RWPE1 (cell line): Measurements from ENCODE around the gene GRAMD1C.

ENCODE experiments used
- CTCF ChIA-PET: fragments of 350-600 bp; sonication (Branson Sonifier 250); formaldehyde crosslinking; extraction: SDS; loops from one replicate; lab custom pipeline; 2021; lab: Yijun Ruan, JAX
- POLR2A ChIA-PET: fragments of 400-600 bp; formaldehyde crosslinking; extraction: SDS; loops from one replicate; lab custom pipeline; 2020; ENCODE audit warnings: antibody characterized with exemption; ENCODE audit not compliant: low non-redundant PET; lab: Yijun Ruan, JAX
- DNase-seq: peaks from one replicate; pipeline ENCODE4 v3.0.0; 2012; ENCODE audit warnings: low spot score
- H3K27ac ChIP-seq: fragments of 450-650 bp; 2 replicates; pipeline ENCODE4 v1.5.1; 2017
- TF ChIP-seq, protein P1 (sequence below): fragments of 450-650 bp; conservative IDR thresholded peaks from 2 replicates; pipeline ENCODE4 v1.5.1; 2017; ENCODE audit warnings: low read depth, mild to moderate bottlenecking

Gene GRAMD1C

DNA sequence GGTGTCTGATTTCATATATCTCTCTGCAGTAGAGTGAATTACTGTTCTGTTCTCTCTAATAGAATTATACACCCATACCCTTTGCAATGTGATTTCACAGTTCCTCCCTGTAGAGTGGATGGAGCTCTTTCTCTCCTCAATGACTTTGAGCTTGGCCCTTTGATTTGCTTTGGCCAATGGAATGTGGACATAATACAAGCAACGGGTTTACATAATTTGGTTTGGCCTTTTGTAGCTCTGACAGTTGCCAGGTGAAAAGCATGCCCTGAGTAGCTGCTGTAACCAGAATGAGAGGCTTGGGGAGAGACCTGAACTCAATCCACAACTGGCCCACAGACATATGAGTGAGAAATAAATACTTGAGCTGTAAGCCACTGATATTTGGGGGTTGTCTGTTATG lies 141.3 kb downstream of the GRAMD1C start:
- ChIA-PET CTCF (no interaction called here), POLR2A (no interaction called here)
- no peak overlapping the region for H3K27ac ChIP-seq
- TF ChIP-seq, protein P1, sequence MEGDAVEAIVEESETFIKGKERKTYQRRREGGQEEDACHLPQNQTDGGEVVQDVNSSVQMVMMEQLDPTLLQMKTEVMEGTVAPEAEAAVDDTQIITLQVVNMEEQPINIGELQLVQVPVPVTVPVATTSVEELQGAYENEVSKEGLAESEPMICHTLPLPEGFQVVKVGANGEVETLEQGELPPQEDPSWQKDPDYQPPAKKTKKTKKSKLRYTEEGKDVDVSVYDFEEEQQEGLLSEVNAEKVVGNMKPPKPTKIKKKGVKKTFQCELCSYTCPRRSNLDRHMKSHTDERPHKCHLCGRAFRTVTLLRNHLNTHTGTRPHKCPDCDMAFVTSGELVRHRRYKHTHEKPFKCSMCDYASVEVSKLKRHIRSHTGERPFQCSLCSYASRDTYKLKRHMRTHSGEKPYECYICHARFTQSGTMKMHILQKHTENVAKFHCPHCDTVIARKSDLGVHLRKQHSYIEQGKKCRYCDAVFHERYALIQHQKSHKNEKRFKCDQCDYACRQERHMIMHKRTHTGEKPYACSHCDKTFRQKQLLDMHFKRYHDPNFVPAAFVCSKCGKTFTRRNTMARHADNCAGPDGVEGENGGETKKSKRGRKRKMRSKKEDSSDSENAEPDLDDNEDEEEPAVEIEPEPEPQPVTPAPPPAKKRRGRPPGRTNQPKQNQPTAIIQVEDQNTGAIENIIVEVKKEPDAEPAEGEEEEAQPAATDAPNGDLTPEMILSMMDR = no peak
- DNase-seq = no peak

DNA sequence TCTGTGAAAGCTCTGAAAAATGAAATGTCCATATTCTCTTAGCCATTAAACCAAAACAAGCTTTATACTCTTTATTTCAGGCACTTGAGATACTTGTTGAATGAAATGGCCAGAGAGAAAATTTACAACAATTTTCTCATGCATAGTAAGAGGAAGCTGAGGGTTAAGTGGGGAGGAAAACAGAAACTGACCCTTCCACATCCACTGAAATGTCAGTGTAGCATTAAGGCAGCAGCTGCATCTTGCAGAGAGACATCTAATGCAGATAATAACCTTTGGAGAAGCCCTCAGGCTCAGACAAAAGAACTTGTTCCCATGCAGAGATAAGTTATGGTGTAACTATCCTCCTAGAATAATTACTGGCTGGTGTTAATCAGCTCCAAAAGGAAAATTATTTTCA lies 143.2 kb downstream of the GRAMD1C start:
- ChIA-PET CTCF (interaction anchor here (0.6 kb wide), 1 partner anchor 130 kb away, joined by 3 read pairs; no protein-coding TSS in a partner anchor), POLR2A (no interaction called here)
- TF ChIP-seq, protein P1 = no peak
- H3K27ac ChIP-seq = no peak overlapping the region
- DNase-seq = no peak

DNA sequence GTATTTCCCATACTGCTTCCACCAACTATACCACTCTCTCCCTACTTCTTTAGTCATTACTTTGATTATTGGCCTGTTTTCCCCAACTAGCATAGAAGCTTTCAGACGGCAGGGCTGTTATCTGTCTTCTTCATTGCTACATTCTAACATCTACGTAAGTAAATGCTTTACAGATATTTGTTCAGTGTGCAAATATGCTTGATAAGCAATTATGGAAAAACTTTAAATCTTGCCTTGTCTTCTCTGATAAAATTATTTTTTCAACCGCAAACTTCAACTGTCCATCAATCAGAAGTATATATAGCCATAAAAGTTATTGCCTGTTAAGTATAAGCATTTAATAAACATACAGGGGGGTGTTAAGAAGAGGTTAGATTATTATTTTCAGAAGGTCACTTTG lies 145.0 kb downstream of the GRAMD1C start:
- CTCF ChIA-PET = interaction anchor here (0.7 kb wide), 1 partner anchor 126 kb away, joined by 3 read pairs; no protein-coding TSS in a partner anchor
- POLR2A ChIA-PET = no interaction called here
- no peak for DNase-seq
- H3K27ac ChIP-seq = no peak overlapping the region
- TF ChIP-seq, protein P1 = no peak

DNA sequence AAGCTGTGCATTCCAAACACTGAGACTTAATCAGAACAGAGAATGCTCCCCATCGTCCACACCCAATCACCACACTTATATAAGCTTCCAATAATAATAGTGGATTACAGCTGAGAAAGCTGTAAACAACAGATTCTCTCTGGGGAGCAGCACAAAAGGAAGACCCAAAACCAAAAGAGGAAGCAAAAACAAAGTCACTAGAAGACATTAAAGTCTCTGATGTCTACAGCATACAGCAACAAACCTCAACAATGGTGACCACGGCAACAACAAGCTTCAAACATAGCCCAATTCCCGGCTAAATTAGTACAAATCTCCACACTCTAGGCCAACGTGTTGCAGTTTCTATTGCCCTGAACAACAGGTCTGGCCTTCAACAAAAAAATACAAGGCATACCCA lies 147.0 kb downstream of the GRAMD1C start:
- no peak overlapping the region for H3K27ac ChIP-seq
- ChIA-PET POLR2A (interaction anchor here (0.5 kb wide), 1 partner anchor 470 kb away, joined by 4 read pairs; the partner anchor contains the start of gene SPICE1), CTCF (no interaction called here)
- TF ChIP-seq, protein P1 = no peak
- DNase-seq = no peak
